SK-N-MC (cell line): ENCODE measurements around the gene FN3K.

ENCODE experiments used
- EZH2 ChIP-seq: fragments of 200-600 bp; sonication (generic); IDR thresholded peaks from one replicate; pipeline ENCODE4 v1.6.1; 2017; ENCODE audit warnings: antibody characterized with exemption
- POLR2AphosphoS5 ChIP-seq: IDR thresholded peaks from 2 replicates; pipeline ENCODE4 v1.6.1; 2012; ENCODE audit warnings: mild to moderate bottlenecking, low read depth, low read length, borderline replicate concordance

DNA sequence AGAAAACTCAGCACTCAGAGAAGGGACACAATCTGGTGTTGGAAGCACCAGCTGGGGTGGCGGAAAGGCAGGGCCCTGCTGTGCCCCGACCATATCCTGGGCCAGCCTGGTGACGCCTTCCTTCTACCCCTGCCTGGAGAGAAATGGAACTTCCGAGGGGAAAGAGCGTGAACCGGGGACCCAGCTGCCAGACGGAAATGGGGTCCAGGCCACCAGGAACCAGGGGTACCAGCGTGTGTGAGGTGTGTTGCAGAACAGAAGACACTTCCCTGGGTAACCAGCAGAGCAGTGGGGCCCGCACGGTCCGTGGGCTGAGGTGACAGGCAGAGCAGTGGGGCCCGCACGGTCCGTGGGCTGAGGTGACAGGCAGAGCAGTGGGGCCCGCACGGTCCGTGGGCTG is 43.7 kb upstream of the FN3K start:
- TF ChIP-seq EZH2 (no peak), POLR2AphosphoS5 (no peak)
